NCI-H345 (cell line): ENCODE measurements around the gene DIO2.

ENCODE experiments used
- DNase-seq: peaks from one replicate; lab custom pipeline; 2025; lab: John Stamatoyannopoulos, UW

DIO2 gene

GRCh38 chr14:80167793-80168448, 43.4 kb downstream of the DIO2 start:
- DNase-seq: no peak

GRCh38 chr14:80164991-80165721, 46.1 kb downstream of the DIO2 start:
- no peak for DNase-seq

- no peak for DNase-seq
Observed at GRCh38 chr14:80152763-80153162, 58.5 kb downstream of the DIO2 start.

- no peak for DNase-seq
Observed at GRCh38 chr14:80152166-80152565, 59.1 kb downstream of the DIO2 start.

- DNase-seq: no peak
Observed at GRCh38 chr14:80150301-80150700, 61.0 kb downstream of the DIO2 start.
